Measurements from ENCODE around the gene PGBD4.
"Not testable (repeated sequence)": the region's sequence is repeated elsewhere in the genome, so short reads cannot be mapped to it uniquely, and the experiment has no call there.

PGBD4 gene

DNA sequence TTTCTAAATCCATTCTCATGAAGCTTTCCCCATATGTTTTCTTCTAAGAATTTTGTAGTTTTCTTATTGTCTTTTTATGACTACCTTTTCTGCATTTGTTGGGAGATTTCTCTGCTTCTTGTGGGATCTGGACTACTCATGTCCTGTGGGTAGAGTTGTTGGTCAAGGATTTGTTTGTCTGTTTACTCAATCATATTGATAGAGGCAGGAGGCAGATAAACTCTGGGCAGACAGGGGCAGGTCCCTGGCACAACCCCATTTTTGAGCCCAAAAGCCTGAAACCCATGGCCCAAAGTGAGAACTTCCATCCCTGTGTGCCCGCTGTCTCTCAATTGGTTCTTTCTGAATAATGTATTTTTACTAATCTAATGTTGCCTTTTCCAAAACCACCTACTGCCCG, 12.3 kb downstream of the PGBD4 start:
- no peak for DNase-seq (ENCODE audit: low read depth in 2 of 2)

DNA sequence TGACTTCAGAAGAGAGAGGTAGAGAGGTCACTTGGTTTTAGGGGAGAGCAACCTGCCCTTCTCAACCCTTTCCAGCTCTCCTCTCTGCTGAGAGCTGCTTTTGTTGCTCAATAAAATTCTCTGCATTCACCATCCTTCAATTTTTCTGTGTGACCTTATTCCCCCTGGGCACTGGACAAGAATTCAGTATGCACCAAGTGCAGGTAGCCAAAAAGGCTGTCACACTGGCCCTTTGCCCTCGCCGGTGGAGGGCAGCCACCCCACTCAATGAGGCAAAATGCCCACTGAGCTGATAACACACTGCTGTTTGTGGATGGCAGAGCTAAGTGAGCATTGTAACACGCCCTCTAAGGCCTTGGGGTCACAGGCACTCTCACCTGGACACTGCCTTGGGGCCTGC, 12.9 kb downstream of the PGBD4 start:
- DNase-seq (ENCODE audit: low read depth in 2 of 2) = no peak

DNA sequence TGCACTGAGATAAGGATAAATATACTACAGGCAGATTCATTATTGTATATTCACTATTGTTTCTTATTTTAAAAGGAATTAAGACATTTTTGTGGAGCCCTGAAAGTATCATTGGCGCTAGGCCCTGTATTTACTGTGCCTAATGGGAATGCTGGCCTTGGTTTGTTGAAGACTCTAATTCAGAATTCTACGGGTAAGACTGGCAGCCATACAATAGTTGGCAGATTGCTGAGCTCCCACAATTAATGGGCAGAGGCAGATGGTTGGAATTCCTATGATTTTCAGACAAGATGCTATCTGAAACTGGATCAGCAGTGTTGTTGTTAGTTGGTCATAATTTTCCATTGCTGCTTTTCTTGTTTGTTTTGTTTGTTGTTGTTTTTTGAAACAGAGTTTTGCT, 14.7 kb downstream of the PGBD4 start:
- DNase-seq (ENCODE audit: low read depth in 2 of 2) = no peak

DNA sequence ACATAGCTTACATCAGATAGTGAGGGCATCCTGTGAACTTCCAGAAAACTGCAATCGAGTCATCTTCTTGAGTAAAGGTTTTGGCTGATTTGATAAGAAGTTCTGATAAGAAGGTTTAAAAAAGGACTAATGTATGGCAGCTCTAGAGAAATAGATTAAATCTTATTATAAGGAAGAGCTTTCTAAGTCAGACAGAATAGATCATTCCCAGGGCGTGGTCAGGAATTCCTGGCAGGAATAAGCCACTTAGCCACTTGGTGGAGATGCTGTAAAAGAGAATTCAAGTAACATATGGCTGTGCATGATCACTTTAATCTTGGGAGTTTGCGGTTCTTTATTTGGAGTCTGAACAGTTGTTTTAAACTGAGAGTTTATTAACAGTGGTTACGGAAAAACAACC, 17.4 kb downstream of the PGBD4 start:
- no peak for DNase-seq (ENCODE audit: low read depth in 2 of 2)

DNA sequence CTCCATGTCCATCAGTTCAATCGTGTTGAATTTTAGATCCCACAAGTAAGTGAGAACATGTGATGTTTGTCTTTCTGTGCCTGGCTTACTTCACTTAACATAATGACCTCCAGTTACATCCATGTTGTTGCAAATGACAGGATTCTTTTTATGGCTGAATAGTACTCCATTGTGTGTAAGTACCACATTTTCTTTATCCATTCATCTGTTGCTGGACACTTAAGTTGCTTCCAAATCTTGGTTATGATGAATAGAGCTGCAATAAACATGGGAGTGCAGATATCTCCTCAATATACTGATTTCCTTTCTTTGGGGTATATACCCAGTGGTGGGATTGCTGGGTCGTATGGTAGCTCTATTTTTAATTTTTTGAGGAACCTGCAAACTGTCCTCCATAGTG, 18.5 kb downstream of the PGBD4 start:
- not testable (repeated sequence) for DNase-seq (ENCODE audit: low read depth in 2 of 2)

DNA sequence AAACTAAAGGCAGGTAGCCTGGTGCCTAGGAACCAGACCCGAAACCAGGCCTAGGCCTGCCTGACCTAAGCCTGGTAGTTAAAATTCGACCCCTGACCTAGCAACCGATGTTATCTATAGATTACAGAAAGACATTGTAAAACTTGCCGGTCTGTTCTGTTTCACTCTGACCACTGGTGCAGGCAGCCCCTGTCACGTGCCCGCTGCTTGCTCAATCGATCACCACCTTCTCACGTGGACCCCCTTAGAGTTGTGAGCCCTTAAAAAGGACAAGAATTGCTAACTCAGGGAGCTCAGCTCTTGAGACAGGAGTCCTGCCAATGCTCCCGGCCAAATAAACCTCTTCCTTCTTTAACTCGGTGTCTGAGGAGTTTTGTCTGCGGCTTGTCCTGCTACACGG, 19.9 kb downstream of the PGBD4 start:
- DNase-seq (ENCODE audit: low read depth in 2 of 2) = not testable (repeated sequence)

DNA sequence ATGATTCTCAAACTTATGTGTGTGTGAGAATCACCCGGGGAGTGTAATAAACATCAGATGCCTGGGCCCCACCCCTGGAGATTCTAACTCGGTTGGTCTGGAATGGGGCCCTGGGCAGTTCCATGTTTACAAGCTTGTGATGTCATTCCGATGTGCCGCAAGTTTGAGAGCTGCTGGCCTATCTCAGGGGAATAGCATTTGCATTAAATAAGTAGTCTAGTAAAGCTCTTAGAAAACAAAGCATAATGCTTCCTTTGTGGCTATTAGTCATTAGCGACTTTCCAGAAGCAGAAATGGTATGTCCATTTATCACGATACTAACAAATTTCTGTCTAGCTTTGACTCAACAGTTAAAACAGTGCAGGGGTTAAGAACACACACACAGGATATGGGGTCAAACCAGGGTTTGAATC, 20.9 kb downstream of the PGBD4 start:
- no peak for DNase-seq (ENCODE audit: low read depth in 2 of 2)

DNA sequence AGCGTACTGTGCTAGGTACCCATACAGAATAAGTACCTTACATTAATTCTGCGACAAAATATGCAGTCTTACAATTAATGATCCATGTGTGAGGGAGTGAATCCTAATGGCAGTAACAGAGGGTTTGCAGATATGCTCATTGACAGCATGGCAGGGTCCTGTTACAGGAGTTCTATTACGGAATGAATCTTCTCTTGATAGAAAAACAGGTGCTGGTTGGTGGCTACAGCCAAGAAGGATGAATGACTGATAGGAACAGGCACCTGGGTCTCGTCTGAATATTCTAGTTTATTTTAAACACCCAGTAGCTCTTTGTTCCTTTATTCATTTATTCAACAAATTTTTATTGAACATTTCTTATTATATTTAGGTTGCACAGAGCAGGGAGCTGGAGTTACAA, 22.8 kb downstream of the PGBD4 start:
- DNase-seq (ENCODE audit: low read depth in 2 of 2) = no peak

DNA sequence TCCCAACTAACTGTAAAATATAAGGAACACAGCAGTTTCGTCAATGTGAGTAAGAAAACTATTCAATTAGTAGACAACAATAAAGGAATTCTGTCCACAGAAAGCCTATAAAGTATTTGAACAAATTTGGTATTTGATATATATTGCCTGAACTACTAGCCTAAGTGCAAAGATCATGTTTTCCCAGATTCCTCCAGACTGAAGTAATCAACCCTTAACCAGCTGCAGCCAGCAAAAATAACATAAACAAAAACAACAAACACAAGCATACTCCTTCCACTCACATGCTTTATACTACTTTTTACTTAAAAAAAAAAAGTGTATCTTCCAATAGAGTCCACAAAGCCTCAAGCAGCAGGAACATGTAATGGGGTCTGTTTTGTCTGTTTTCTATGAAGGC, 24.1 kb downstream of the PGBD4 start:
- no peak for DNase-seq (ENCODE audit: low read depth in 2 of 2)

DNA sequence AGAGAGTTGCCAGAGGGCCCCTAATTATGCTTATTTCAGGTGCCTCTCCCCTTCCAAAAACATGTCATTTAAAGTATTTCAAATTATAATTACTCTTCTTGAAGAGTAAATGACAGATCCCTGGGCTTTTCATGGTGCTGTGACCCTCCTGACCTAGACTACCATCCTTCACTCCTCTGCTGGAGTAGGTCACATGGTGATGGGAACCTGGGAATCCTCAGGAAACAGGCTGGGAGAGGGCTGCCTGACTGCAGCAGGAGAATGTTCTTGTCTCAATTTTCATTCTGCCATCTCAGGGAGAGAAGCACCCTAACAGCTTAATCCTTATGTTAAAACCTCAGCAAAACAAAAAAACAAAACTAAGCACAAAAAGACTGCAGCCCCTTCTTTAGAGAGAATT, 24.6 kb downstream of the PGBD4 start:
- DNase-seq (ENCODE audit: low read depth in 2 of 2) = no peak

DNA sequence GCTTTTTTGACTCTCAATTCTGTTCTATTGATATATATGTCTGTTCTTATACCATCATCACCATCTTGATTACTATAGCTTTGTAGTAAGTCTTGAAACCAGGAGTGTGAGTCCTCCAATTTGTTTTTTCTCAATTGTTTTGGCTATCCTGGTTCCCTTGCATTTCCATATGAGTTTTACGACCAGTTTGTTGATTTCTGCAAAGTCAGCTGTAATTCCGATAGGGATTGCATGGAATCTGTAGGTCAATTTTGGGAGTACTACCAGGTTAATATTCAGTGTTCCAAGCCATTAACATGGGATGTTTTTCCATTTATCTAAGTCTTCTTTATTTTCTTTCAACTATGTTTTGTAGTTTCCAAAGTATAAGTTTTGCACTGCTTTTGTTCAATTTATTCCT, 27.0 kb downstream of the PGBD4 start:
- DNase-seq (ENCODE audit: low read depth in 2 of 2) = no peak

DNA sequence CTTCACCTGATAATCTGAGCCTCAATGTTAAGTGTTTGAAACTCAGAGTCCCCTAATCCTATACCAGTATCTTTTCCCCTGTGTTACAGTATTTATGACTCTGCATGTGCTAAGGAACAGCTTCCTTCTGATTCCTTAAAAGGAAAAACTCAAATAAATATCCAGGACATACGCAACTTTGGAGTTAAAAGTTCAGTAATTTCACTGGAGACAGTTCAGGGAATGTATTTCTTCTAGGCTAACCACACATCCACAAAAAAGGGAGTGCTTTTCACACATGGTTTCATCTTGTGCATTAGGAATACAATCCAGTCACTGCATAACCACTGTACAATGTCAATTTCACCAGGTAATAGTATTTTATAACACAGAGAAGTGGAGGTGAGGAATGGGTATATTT, 31.0 kb downstream of the PGBD4 start:
- no peak for DNase-seq (ENCODE audit: low read depth in 2 of 2)

DNA sequence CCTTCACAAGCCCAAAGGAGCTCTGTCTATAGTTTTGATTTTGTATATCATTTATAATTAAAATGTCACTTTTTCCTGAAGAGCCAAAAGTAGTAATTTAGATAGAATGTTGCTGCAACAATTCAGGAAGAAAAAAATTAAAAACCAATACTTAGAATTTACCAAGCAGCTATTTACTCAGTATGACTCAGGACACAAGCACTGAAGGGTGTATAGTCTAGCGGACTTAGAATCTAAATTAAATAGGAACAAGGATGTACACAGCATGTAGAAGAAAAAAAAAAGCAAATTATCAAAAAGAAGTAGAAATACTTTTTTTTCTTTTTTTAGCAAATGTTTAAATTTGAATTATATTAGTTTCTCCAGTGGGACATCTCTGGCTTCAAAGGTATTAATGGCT, 31.6 kb downstream of the PGBD4 start:
- no peak for DNase-seq (ENCODE audit: low read depth in 2 of 2)

DNA sequence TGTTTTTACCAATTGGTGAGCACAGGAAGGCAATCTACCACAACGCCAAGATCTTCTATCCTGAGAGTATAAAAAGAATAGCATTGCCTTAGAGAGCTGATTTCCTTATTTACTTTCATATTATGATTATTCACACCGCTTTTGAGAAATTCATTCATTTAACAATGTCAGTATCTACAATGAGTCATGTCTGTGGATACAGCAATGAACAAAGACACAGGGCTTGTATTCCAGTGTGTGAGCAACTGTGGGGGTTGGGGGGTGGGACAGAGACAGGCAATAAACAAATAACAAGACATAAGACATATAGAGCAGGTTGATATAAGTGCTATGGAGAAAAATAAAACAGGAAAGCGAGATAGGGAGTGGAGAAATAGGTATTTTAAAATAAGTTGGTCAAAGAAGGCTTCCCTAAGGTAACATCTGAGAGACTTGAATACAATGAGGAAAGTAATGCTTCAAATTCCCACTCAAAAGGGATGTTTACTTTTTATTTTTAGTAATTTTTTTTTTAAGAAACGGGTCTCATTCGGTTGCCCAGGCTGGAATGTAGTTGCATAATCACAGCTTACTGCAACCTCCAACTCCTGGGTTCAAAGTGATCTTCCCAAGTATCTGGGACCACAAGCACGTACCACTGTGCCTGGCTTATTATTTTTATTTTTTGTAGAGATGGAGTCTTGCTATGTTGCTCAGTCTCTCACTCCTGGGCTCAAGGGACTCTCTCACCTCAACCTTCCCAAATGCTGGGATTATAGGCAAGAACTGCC, 45.7 kb downstream of the PGBD4 start:
- DNase-seq (ENCODE audit: low read depth in 2 of 2) = no peak

DNA sequence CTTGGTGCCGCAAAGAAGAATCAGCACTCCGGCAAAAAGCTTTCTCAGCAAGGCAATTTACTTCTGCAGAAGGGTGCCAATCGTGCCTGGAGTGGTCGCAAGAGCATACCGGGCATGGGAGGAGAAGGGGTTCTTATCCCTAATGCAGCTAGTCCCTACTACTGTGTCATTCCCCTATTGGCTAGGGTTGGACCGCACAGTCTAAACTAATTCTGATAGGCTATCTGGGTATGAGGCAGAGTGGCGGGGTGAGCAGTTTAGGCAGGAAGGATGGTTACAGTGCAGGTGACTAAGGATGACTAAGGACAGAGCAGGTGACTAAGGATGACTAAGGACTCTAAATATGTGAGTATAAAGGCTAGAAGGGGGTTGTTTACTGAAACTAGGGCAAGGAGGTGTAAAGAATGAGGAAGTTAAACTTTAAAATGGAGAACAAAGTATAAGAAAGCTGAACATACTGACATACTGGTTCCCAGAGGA, 52.9 kb downstream of the PGBD4 start:
- DNase-seq (ENCODE audit: low read depth in 2 of 2) = no peak

DNA sequence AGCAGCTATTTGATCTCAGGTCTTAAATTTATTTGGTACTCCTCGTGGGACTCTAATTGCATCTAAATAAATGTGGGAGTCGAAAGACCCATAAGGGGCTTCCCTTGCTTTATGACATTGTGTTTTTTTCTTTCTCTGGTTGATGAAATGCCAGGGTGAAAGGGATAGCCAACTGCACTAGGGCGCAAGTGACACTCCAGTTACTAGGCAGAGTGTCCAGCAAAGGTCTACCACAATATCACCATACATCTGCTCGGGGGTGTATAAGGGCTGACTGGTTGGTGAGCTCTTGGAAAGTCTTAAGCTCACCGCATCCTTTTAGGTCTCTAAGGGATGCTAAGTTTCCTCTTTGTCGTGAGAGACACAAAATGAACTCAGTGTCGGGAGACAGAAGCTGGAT, 54.0 kb downstream of the PGBD4 start:
- DNase-seq (ENCODE audit: low read depth in 2 of 2) = no peak
